Activated gamma-delta T cell (primary cell): Measurements from ENCODE around the gene FKBP2.

ENCODE experiments used
- DNase-seq: peaks from one replicate; lab custom pipeline; 2025; lab: John Stamatoyannopoulos, UW

The FKBP2 gene

GRCh38 chr11:64285885-64286800, 45.2 kb downstream of the FKBP2 start:
- no peak for DNase-seq

GRCh38 chr11:64286801-64287159, 45.9 kb downstream of the FKBP2 start:
- DNase-seq = no peak

- no peak for DNase-seq
These were observed 46.9 kb downstream of the FKBP2 start for GRCh38 chr11:64287676-64288352.

GRCh38 chr11:64288353-64288750, 47.5 kb downstream of the FKBP2 start:
- DNase-seq = no peak

GRCh38 chr11:64289002-64289564, 48.2 kb downstream of the FKBP2 start:
- no peak for DNase-seq

GRCh38 chr11:64290352-64291261, 49.7 kb downstream of the FKBP2 start:
- no peak for DNase-seq

- DNase-seq = no peak
These were observed 50.4 kb downstream of the FKBP2 start, which contains the start of gene KCNK4 for GRCh38 chr11:64291262-64291751. Gene KCNK4 (plus strand): TSS chr11:64291302. CDS start chr11:64293019, 1,717 bp downstream.

GRCh38 chr11:64291752-64292459, 51.0 kb downstream of the FKBP2 start:
- DNase-seq = no peak

GRCh38 chr11:64292460-64293254, 51.8 kb downstream of the FKBP2 start:
- no peak for DNase-seq
